ENCODE measurements around the gene DNAH14.

Gene DNAH14

DNA sequence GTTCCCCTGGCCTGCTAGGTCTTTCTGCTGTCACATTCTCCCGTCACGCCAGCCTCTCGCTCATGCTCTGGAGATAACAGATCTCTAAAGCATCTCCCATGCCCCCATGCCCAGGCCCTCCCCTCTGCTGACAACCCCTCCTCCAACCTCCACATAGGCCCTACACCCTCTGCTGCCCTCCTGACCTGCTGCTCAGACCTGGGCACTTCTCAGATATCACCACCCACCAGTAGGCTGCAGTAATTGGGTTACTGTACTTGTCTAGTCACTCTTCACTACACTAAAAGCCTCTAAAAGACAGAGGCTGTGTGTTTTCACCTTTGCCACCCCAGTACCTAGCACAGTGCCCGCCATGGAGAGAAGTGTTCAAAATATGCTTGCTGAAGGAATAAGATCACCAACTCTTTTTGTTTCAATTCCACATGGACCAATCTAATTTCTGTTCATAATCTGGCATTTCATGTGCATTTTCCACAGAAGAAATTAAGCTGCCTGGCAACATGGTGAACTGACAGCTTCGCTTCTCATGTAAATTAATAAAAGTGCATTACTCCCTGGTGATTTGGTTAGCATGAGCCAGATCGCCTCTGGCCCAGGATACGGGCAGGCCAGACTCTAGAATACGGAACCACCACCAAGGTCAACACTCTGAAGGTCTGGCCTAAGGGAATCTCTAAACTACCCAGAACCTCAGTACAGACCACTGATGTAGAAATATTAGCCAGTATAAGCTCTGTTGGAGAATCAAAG is 477.7 kb downstream of the DNAH14 start:
- no peak for DNase-seq (ENCODE audit: low read depth in 2 of 2)

DNA sequence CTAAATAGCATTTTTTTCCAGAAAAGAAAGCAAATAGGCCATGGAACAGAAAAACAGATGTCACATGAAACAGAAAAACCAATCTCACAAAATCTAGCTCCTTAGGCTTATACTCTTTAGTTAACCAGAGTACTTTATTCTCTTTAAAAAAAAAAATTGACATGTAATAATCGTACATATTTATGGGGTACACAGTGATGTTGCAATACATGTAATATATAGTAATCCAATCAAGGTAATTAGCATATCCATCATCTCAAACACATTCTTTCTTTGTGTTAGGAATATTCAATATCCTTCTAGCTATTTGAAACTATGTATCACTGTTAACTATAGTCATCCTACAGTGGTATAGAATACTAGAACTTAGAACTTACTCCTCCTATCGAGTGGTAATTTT is 478.3 kb downstream of the DNAH14 start:
- no peak for DNase-seq (ENCODE audit: low read depth in 2 of 2)

DNA sequence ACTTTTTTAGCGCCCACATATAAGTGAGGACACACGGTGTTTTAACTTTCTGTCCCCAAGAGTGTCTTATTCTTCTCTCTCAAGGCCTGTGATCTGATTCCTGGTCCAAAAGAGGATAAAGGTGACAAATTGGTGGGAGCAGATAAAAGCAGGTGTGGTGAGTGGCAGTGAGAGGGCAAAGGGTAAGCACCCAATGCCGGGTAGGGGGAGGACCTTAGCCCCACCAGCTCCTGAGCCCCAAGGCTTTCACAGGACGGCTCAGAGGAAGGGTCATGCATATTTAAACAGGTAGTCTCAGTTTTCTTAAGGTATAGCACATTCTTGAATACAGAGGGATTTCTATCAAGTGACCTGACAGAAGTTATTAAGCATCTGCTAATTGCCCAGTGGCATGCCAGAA is 478.8 kb downstream of the DNAH14 start:
- no peak for DNase-seq (ENCODE audit: low read depth in 2 of 2)

DNA sequence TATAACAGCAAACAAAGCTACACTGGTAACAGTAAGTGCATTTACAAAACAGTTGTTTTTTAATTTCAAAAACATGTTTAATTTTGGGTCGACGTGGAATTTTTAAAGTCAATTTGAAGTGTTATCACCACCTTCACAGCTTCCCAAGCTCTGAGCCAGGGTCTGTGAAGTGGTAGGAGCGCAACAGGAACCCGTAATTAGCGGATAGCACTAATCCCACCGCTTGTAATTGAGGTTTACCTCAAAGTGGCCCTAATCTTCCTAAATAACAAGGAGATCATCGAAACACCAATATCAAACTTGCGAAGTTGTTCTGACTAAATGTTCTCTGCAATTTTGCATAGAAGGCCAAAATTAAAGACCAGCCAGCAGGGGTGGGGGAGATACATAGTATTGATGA is 479.6 kb downstream of the DNAH14 start:
- no peak for DNase-seq (ENCODE audit: low read depth in 2 of 2)

DNA sequence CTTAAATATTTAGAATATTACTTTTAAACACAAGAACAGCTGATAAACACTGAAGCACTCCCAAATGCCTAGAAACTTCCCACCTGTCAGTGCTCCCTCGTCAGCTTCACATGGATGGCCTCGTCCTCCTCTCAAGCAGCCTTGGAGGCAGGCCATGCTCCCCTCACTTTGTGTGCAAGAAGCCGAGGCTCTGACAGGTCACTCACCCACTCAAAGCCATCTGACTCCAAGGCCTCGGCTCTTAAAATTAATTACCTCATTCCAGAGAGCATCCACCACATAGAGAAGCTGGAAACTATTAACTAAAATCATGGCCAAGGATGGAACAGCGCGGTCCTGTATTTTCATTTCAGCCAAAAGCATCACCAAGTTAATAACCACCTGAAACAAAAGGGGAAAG is 480.6 kb downstream of the DNAH14 start:
- no peak for DNase-seq (ENCODE audit: low read depth in 2 of 2)

DNA sequence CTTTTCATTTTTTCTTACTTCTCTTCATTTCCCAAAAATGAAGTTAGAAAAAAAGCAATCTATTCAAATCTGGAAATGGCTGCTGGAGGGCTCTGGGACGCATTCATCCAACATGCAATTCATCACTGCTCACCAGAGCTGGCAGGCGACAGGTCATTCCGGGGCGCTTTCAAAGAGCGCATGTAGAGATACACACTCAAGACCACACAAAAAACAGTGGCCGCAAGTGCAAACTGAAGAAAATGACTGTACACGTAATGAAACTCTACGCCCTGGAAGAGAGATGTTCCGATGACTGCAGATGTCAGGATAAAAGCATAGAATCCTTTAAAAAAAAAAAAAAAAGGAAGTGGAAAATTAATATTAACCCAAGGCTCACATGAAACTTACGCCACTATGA is 482.8 kb downstream of the DNAH14 start:
- DNase-seq (ENCODE audit: low read depth in 2 of 2), result no peak

DNA sequence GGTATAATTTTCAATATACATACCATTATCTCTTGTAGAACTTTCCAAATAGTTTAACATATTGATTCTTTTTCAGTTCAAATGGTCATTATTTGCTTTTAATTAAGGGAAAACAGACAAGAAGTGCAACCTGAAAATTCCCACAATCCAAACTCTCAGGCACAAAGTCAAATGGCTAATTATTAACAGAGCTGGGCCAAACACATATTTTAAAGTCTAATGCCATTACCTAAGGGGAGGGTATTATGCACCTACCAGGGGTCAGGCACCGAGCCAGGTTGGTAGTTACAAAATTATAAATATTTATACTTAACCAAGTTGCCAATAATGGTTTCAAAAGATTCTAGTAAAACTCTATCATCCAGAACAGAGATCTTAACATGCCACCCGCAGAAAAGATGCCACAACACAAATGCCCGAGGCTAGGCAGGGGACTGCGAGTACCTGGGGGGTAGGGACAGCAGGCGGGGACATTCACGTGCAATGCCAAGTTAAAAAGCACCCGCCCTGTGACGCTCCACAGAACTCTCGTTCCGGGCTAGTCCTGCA is 483.4 kb downstream of the DNAH14 start:
- no peak for DNase-seq (ENCODE audit: low read depth in 2 of 2)

DNA sequence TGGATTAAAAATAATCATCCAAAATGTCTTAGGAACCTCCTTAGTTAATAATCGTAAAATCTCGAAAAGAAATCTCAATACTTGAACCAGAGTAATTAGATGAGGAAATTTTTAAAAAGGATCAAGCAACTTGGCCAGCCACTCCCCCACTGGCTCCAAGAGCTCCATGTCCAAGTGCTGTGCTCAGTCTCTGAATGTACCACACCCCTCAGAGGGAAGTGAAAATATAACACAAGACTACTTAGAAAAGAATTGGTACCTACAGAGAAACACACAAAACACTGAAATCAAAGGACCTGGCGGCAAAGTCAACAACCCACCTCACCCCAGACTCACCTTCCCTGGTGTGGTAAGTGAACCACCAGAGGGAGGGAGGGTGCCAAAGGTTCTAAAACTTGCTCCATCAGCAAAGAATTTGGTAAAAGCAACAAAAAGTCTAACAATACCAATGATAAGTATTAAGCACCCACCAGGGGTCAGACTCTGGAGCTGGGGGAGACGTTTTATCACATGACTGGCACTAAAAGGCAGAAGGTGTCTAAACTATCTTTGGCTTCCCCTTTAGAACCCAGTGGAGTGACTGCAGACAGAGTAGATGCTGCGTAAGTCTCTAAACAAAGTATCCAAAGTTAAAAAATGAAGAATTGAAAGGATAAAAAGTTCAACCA is 484.4 kb downstream of the DNAH14 start:
- DNase-seq (ENCODE audit: low read depth in 2 of 2), result no peak

DNA sequence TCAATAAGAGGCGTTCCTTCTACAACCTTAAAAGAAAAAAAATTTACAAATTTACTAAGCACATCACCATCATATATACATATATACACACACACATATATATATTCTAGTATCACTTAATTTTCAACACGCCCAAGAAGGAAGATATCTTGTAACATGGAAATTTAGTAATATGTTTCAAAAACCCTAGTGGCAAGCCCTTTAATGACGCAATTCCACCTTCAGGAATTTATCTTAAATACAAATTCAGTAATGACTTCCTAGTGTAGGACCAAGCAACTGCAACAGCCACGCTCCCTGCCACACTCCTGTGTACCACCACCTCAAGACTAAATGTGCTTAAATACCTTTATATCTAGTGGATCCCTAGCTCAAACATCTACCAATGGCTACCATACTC is 485.8 kb downstream of the DNAH14 start:
- DNase-seq (ENCODE audit: low read depth in 2 of 2), result no peak

DNA sequence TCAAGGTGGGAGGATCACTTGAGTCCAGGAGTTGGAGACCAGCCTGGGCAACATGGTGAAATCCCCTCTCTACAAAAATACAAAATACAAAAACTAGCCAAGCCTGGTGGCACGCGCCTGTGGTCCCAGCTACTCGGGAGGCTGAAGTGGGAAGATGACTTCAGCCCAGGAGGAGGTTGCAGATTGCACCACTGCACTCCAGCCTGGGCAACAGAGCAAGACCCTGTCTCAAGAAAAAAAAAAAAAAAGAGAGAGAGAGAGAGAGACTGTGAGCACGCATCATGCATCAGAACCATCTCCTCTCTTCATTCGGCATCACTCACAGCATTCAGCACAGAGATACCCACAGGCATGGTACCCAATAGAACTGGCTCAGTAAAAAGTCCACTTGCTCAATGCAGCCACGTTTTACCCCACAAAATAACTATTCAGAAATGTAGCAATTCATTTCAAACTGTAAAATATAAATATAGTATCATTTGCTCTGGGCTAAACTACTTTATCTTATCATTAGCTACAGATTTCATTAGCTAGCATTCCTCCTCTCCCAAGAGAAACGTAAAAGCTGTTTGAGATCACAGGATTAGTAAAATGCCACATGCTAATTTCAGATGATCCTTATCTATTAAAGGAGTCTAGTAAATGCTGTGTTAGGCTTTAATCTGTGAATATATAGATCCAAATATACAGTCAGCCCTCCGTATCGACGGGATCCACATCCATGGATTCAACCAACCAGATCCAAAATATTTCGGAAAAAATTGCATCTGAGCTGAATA is 486.7 kb downstream of the DNAH14 start:
- DNase-seq (ENCODE audit: low read depth in 2 of 2), result no peak

DNA sequence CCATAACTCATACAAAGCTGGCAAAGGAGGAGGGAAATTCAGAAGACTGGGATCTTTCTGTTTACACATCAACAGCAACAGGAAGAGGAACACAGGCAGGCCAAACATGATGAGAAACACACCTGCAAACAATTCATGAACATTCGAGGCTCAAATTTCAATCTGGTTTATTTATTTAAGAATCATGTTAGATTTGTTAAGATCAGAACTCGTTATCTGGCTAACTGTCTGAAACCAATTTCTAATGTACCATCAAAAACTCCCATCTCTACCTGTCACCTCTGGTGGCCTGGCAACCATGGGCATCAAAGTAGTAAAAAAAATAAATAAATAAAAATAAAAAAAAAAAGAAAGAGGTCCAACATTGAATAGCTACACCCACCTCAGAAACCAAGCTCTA is 488.6 kb downstream of the DNAH14 start:
- no peak for DNase-seq (ENCODE audit: low read depth in 2 of 2)

DNA sequence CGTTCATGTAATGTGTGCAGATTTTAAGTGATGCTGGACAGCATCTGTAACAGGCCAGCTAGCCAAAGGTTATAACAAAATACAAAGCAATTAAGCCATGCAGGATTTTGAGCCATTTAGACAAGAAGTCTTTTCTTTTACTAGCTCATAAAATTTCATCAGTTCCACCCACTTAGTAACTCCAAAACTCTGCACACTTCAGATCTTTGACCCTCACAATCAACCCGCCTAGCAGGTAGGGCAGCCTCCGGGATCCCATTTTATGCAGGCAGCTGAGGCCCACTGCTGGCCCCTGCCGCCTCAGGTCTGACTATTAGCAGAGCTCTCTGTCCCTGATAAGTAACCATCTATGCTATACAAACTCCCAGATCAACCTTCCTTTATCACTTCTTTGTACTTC is 489.1 kb downstream of the DNAH14 start:
- DNase-seq (ENCODE audit: low read depth in 2 of 2), result no peak

DNA sequence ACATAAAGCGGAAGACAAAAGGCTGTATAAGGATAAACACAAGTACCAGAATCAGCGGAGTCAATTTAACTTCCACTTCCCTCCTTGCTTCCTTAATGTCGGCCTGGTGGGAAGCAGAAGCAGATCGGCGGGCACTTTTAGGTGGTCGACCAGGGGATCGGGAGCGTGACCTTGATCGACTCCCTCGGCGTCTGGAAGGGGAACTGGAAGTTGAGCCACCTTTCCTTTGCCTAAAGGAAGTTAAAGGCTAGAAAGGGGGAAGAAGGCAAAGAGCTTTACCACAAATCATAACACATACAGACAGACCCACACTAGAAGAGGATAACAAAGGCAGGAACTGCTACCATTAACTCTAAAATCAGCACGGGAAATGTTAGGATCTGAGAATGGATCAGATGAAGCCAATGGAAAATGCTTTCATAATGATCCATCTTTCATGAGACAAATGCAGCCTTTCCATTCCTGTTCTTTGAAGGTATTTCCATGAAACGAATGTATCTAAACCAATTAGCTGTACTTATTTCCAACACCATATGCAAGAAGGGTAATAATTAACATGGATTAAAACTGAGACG is 492.6 kb downstream of the DNAH14 start:
- no peak for DNase-seq (ENCODE audit: low read depth in 2 of 2)

DNA sequence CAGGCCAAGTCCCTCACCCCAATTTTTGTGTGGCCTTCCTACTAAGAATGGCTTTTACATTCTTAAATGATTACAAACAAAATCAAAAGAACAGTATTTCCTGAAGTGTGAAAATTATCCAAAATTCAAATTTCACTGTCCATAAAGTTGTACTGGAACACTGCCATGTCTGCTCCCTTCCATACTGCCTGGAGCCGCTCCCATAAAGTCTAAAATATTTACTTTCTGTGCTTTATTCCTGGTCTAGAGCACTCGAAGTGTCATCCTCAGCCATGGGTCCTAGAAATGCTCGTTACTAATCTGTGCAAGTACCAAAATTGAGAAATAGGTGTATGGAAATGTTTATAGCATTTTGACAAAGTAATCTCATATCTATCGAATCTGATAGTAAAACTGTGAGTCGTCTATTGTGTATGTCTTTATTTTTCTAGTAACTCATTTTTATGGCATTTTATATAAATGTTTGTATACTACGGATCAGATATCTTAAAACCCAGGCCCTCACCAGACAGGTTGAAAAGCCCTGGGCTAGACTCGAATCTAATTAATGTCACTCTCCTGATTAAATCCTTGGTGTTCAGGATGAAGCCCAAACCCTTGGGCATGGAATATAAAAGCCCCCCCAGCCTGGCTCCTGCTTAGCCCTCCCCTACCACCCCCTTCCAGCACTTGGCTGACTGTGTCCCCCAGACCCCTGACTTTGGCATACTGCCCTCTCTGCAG is 493.5 kb downstream of the DNAH14 start:
- no peak for DNase-seq (ENCODE audit: low read depth in 2 of 2)

DNA sequence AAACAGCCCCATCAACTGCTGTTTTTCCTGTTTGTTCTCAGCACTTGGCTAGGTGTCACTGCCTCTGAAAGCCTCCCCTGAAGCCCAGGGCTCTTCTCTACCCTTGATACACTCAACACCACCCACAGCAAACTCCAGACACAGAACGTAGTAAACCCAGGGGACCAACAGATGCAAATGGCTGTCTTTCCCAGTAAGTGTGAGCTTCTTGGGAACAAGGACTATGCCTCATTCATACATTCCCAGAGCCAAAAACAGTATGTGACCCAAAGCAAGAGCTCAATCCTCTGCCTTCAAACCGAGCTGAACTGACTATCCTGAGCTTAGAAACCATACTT is 494.0 kb downstream of the DNAH14 start:
- DNase-seq (ENCODE audit: low read depth in 2 of 2), result no peak

DNA sequence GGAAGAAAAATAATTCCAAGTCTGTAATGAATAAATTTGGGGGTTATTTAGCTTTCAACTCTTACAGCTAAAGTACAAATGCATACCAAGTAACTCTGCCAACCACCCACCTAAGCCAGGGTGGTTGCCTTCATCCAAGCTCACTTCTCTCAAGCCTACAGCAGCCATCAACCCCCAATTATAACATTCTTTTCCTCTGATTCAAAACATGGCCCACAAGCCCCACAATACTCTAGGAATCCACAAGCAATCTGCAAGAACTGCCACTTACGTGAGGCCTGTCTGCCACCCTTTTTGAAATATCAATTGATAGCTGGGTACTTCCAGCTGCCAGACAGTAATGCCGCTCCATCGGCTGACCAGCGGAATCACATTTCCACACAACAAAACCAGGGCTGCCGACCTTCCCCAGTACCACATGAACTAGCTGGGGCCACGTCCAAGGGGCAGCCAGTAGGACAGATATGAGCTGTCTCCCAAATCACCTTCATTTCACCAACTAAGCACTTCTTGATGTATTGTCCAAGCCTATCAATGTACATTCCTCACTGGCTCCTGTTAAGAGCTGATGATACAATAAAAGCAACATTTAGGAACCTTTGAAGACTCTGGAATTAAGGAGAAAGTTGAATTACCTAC is 495.2 kb downstream of the DNAH14 start:
- DNase-seq (ENCODE audit: low read depth in 2 of 2), result no peak

DNA sequence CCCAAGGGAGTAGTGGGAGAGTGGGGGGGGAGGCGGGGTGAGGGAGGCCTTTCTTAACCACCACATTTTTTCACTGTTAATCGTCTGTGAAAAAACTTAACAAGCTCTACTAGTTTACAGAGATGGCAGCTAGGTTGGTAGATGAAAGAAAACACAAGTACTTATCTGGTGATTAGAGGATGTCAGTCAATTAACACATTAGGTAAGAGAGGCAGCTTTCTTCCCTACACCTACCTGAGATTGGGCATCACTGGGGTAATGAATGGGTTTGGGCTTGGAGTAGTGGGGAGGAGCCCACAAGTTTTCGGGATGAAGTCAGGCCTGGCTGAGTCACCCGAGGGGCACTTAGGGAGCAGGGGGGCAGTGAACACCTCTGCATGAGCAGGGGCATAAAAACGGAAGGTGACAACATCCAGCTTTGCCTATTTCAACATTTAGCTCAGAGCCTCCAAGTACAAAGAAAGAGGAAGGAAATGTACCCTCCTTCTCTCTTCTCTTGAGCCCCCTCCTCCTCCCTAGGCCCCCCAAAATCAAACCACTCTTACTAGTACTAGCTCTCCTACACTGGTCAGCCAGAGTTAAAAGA is 495.8 kb downstream of the DNAH14 start:
- DNase-seq (ENCODE audit: low read depth in 2 of 2), result no peak

DNA sequence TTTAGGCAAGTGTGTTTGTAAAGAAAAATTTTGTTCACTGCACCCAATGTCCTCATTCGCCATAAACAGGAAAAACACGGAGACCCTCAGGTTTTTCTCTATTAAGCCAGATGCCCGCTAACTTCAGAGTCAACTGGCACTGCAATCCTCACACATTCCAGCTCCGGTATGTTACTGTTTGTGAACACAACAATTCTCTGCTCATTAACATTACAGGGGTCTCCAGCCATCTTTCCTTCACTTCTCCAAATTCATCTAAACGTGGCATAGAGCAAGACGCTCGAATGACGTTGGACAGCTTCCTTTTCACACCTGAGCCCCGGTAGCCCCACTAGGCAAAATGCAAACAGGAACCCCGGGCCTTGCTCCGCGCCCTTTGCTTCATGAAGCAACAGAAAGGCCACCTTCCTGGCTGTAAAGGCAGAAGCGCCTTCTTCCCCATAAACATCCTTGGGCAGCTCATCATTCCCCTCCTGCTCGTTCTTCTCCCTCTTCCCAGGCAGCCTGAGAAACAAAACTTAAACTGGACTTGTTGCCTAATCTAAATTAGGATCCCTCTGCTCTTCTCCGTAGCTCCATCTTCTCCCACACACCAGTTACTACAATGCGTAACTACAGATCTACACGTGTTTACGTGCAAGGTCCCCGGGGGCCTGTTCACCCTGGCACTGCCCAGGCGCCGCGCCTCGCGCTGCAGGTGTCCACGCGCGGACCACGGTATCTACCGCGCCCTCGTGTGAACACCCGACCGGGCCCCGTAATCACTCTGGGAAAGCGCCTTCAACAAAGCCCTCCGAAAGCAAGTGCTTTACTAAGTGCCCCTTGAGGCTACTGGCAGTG is 497.1 kb downstream of the DNAH14 start:
- DNase-seq (ENCODE audit: low read depth in 2 of 2), result peak in 1 of 2 experiments; percentile 16

DNA sequence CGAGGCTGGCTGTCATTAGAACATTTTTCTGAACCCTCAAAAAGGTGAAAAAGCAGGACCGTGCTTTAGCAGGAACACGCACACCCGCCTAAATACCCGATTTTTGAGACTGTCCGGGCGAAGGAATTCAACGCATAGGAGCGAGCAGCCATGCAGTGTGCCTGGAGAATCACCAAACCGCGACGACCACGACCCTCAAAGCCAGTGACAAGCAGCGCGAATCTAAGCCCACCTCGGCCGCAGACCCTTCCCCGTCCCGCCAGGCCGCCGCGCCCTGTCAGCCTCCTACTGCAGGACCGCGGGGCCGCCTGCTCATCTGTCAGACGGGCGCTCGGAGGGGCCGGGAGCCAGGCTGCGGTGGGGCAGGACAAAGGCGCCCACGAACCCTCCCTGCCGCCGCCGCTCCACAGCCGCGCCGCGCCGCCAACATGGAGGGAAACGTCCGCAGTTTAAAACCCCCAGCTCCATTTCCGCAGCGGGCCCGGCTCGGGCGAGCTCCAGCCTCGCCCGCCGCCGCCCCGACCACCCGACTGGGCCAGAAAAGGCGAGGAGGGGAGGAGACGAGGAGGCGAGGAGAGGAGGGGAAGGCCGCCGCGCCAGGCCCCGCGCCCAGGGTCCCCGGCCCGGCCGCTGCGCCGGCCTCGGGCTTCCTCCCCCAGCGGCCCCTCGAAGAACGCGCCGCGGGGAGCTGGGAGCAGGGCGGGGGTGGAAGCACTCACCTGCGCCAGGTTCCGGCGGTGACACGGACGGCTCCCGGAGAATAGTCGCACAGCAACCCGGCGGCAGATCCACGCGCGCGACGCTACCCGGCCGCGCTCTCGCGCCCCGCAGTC is 498.0 kb downstream of the DNAH14 start, which contains the start of gene LBR:
TSS of gene LBR (minus strand) at position 804 of the 833 bp plus-strand sequence. CDS start 3,963 bp downstream, outside the sequence.
- DNase-seq (ENCODE audit: low read depth in 2 of 2), result peak in 1 of 2 experiments; percentile 24
